Mucosa of gallbladder (tissue), 1 donor: Measurements from ENCODE around the gene ZNF610. TPM values are rescaled to one million over a fixed set of nuclear protein-coding genes. Genes with fewer than 3 reads are reported as not detected.
A peak's percentile ranks its signal among the peaks of the same experiment; 100 is the strongest.

Experiments used
- DNase-seq: peaks from one replicate; pipeline ENCODE4 v3.0.0-alpha.2; 2020; ENCODE audit warnings: low spot score
- total RNA-seq: library from RNA; stranded (reverse); gene quantifications from one replicate; pipeline ENCODE4 v1.2.1, GENCODE V29; 2021
- donor health status: DM: no; HTN: no; CAD: no.

ZNF610 gene
- total RNA-seq, 1 donor from 2014 or later, result 6.0 TPM

DNA sequence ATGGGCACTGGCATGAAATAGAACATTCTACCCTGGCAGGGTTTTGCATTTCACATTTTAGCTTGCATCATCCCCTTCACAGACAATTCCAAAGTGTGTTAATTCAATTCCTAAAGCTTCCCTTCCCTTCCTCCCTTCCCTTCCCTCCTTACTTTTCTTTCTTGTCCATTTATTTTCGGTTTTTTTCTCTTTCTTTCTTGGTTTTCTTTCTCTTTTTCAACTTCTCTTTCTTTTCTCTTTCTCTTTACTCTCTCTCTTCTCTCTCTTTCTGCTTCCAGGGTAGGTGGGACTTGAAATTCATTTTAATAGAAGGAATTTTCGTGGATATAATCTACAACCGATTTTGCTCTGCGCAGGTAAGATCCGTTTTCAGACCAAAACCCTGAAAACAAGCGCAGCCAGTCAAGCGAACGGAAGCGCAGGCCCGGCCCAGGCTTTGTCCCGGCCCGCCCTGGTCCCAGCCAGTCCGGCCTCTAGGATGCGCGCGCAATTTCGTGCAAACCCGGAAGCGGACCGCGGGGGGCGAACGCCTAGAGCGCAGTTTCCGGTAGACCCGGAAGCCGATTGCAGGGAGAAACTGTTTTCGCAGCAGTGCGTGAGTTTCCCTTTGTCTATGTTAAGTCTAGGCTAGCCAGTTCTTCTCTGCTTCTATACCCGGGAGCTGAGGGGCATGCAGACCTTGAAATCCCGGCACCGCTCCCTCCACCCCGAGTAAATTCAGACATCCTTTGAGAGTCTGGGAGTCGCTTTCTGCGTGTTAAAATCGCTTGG is 61.5 kb downstream of the ZNF610 start, which contains the start of gene ZNF528:
Gene ZNF528, plus strand, starts transcription at position 540 of the 771 bp plus-strand sequence. CDS start 4,165 bp downstream, outside the sequence.
- DNase-seq, result peak; percentile 97

DNA sequence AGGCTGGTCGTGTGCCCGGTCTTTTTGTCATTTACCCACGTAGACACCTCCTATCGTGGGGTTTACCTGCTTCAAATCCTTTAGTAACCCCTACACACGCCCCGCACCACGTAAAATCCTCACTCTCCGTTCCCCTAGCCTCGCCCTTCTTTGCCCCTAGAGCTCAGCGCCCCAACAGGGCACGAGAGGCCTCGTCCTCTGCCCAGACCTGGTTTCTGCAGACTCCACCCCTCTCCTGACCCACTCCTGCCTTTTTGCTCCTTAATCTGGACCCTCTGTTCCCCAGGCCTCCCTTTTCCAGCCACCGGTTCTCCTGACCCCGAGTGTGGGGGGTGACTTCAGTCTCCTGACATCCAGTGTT is 62.0 kb downstream of the ZNF610 start:
- DNase-seq, result no peak

DNA sequence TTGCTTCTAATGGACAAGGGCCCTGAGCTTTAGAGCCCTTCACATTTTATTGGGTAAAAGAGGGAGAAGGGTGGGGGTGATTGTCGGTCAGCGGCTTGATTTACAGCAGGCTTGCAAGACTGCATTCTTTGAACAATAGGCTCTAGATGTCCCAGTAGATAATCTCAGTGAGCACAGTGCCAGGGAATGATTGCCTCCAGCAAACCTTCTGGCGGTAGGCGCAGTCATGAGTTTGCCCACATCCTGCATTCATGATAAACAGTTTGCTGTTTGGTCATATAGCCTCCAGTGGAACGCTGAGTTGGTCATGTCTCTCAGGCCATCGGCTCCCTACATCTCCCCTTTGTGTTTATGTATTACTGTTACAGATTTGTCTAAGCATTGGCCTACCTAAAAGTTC is 74.2 kb downstream of the ZNF610 start:
- DNase-seq, result no peak

DNA sequence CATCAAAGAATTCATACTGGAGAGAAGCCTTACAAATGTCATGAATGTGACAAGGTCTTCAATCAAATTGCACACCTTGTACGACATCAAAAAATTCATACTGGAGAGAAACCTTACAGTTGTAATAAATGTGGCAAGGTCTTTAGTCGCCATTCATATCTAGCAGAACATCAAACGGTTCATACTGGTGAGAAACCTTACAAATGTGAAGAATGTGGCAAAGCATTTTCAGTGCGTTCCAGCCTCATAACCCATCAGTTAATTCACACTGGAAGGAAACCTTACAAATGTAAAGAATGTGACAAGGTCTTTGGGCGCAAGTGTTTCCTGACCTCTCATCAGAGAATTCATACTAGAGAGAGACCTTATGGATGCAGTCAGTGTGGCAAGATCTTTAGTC is 79.7 kb downstream of the ZNF610 start:
- DNase-seq, result no peak

Other genes with a start within 250 kb of the ZNF610 start
- 25.5 TPM for gene ZNF841, start 240.5 kb upstream of the ZNF610 start, total RNA-seq
- 13.4 TPM for gene ZNF616, start 196.3 kb upstream of the ZNF610 start, total RNA-seq
- gene ZNF836, start 164.6 kb upstream of the ZNF610 start, total RNA-seq, result 16.7 TPM
- gene PPP2R1A, start 146.2 kb upstream of the ZNF610 start, total RNA-seq, result 286 TPM
- gene ZNF766, start 66.7 kb upstream of the ZNF610 start, total RNA-seq, result 17.4 TPM
- gene ZNF480, start 39.1 kb upstream of the ZNF610 start, total RNA-seq, result 15.5 TPM
- gene ZNF880, start 33.7 kb downstream of the ZNF610 start, total RNA-seq, result 18.6 TPM
- 30.3 TPM for gene ZNF528, start 61.6 kb downstream of the ZNF610 start, total RNA-seq
- not detected for gene ZNF534, start 92.9 kb downstream of the ZNF610 start, total RNA-seq
- gene ZNF578, start 117.3 kb downstream of the ZNF610 start, total RNA-seq, result 3.4 TPM
- gene ZNF808, start 191.4 kb downstream of the ZNF610 start, total RNA-seq, result 34.2 TPM
- gene ZNF701, start 234.0 kb downstream of the ZNF610 start, total RNA-seq, result 30.4 TPM